HG02973 (cell line): ENCODE measurements around the gene ADGRL4.
"Not testable (repeated sequence)": the region's sequence is repeated elsewhere in the genome, so short reads cannot be mapped to it uniquely, and the experiment has no call there.

Experiments used
- ATAC-seq: cut with Tn5 transposase; IDR thresholded peaks from one replicate; pipeline ENCODE4 v1.9.1; 2021; ENCODE audit warnings: moderate library complexity; ENCODE audit not compliant: unreplicated experiment

ADGRL4 gene

DNA sequence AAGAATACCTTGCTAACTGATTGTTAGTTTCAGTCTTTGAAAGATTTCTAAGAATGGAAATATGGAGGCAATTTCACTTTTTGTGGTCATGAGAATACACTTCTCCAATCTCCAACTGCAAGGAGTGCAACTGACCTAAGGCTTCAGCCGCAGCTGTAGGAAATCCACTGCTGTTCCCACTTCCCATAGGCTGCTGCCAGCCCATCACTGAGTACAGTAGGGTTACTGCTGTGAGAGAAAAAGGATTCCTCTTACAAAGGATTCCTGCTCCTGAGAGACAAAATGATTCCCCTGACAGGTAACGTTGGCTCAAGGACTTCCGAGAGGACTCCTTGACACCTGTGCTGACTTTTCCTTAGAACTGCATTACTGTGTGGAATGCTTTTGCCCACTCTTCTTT lies 87.4 kb downstream of the ADGRL4 start:
- no peak for ATAC-seq

DNA sequence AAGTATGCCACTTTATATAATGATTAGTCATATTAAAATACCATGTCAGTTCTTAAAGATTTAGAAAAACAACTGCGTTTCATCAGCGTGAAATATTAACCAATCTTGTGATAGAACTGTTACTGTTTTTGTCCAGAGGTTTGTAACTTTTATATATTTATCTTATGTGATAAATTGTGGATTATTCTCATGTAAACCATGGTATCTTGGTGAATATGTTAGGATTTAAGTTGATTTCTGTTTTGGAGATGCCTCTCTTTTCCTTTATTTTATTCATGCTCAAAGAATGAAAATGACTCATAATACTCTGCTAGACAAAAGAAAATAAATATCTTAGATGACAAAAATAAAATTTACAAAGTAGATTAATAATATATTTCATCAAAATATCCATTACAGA lies 88.4 kb downstream of the ADGRL4 start:
- ATAC-seq = no peak

DNA sequence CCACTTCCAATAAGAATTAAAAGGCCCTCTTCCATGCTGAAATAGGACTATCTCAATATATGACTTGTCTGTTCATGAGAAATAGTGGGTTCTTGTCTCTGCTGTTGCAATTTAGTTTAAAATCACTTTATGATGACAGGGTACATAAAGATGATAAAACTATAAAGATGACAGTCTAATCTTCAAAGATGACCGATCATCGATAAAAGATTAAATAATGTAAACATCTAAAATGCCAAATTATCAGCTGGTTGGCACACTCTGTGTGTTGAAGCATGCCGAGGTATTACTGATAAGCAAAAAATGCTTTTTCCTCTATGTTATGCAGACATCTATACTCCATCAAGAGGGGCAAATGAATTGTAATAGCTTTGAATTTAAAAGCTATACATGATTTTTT lies 89.5 kb downstream of the ADGRL4 start:
- no peak for ATAC-seq

DNA sequence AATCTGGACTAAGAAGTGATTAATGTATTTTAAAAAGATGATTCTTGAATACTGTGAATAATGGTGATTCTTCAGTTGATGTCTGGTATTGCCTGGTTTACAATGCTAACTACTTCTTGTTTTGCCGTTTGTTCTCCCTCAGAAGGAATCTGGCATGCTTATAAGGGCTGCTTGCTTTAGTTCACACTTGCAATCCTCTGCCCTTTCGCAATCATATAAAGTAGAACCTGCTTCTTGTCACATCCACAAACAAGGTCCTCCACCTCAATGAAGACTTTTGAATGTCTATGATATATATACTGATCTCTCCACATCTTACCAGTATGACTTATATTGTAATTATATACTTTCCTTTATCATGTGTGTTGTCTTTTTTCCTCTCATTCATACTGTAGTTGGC lies 92.6 kb downstream of the ADGRL4 start:
- ATAC-seq = no peak

DNA sequence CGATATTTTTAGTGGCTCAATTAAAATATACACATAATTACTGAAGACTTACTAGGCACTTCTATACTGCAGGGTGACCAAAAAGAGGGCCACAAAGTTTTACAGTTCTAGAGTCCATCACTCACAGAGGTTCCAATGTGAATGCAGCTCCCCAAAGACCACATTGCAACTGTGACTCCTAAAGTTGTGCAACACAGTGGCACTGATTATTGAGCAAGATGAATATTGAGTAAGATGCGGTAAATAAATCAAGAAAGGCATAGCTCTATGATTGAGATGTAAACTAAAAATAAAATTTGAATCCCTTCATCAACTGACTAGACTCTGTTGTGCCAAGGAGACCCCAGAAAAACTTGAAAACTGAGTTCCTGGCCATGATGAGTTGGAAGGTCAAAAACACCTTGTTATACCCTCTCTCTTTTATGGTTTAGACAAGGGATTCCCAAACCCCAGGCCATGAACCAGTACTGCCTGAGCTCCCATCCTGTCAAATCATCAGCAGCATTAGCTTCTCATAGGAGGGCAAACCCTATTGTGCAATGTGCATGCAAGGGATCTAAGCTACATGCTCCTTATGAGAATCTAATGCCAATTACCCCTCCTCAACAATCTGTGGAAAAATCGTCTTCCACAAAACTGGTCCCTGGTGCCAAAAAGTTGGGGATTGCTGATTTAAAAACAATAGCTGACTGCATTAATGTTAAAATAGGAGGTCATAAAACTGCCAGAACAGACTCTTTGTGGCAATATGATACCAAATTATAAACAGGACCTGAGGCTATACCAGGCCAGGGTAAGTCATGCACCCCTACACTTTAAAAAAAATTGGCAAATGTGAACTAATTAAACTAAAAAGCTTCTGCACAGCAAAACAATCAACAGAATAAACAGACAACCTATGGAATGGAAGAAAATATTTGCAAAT lies 94.3 kb downstream of the ADGRL4 start:
- ATAC-seq = no peak

DNA sequence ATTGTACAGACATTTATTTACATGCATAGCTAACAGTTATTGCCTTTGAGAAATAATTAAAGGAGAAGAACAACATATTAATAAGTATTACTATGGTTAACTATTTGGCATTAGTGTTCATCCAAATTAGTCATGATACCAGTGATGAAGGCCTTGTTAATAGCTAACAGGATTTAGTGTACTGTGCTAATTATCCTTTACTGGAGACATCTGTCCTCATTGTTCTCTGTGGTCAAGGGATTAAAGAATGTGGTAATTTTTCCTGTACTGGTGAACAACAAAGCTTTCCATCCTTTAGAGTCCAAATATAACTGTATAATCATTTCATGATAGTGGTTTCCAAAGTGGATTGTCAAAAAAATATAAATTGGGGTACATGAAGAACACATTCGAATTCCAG lies 103.9 kb downstream of the ADGRL4 start:
- ATAC-seq = no peak

DNA sequence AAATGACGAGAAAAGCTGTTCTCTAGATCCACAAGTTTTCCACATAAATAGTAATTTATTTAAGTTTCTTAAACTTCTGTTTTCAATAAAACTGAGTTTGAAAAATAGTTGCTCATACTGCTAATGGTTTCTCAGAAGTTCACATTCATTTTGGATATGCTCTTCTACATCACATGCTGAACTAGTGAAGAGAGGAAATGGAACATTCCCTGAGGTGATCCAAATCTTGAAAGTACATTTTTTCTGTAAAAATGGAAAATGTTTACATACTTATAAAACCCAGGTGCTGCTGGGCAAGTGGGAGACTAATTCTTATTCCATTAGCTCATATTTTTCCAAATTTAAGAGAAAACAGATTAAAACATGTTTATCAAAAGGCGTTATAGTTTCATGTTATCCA lies 111.7 kb downstream of the ADGRL4 start:
- no peak for ATAC-seq

DNA sequence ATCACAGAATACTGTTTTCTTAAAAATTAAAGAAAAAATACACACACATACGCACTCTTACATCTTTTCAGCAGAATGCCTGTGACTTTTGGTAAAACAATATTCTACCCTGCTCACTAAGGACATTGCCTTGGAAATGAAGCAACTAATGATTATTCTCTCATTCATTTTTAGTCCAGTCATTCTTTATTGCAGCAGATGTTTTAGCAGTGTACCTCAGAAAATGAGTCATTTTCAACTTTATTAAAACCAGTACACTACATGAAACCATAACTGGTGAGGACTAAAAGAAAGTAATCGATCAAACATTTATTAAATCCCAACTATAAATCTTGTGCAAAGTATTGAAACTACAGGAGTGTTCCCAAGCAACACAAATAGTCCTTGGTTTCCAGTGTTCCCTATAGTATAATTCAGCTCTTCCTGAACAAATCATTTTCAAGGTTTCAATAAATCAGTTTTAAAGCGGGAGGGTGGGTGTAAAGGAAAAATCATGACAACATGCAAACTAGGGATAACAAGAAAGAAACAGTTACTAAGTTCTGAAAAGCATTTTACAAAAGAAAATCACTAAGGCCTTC lies 114.2 kb downstream of the ADGRL4 start:
- no peak for ATAC-seq

DNA sequence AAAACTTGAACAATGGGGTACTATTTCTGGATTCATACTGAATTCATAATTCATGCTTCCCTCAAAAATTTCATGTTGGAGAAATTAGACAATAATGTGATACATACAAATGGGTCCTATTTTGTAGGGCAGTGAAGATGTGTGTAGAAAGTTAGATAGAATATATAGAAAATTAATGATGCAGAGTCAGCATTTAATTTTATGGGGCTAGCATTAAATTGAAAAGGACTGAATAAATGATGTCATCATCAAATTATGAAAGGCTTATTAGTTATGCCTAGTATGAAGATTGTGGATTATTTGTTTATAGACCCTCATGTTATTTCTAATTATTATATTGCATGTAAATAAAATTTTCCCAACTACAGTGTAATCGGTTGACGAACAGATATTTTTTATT lies 119.1 kb downstream of the ADGRL4 start:
- ATAC-seq = no peak

DNA sequence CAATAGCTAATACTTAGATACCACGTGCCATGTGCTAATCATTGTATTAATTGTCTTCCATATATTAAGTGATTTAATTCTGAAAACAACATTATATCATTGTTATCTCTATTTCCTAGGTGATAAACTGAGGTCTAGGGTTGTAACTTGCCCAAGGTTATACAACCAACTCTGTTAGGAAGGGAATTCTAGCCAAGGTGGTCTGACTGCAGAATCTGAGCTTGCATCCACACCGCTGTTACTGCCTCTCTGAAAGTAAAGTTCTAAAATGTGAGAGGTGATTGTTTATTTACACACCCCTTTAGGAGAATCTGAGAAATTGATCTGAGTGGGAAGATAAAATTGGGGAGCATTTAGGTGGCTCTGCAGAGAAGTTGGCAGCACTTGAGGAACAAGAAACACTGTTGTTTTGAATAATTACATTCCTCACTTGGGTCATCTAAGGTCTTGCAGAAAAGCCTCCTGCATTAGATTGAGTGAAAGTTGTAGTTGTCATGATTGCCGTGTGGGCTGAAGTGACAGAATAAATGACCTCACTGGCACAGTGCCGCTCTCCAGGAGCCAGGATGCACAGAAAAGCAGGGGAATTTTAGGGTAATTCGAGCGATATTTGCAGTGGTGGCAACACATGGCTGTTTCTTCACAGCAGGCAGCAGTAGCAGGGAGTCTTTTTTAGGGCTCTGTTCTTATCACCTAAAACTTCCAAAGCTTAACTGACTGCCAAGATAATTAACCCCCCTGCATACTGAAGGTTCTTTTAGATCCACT lies 121.7 kb downstream of the ADGRL4 start:
- no peak for ATAC-seq

DNA sequence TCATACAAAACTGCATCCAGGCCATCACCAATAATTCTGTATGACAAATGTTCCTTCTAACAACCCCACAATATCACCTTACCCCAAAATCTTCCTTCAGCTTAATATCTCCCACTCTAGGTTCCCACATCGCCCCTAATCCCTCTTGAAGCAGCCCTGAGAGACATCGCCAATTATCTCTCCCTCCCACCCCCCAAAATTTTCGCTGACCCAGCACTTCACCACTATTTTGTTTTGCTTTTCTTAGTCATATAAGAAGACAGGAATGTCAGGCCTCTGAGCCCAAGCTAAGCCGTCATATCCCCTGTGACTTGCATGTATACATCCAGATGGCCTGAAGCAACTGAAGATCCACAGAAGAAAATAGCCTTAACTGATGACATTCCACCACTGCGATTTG lies 126.3 kb downstream of the ADGRL4 start:
- no peak for ATAC-seq

DNA sequence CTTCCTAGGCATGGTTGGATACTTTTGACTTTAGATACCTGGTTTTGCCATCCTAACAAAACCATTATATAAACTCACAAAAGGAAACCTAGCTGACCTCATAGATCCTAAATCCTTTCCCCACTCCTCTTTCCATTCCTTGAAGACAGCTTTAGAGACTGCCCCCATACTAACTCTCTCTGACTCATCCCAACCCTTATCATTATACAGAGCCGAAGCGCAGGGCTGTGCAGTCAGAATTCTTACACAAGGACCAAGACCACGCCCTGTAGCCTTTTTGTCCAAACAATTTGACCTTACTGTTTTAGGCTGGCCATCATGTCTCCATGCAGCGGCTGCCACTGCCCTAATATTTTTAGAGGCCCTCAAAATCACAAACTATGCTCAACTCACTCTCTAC lies 130.5 kb downstream of the ADGRL4 start:
- not testable (repeated sequence) for ATAC-seq

DNA sequence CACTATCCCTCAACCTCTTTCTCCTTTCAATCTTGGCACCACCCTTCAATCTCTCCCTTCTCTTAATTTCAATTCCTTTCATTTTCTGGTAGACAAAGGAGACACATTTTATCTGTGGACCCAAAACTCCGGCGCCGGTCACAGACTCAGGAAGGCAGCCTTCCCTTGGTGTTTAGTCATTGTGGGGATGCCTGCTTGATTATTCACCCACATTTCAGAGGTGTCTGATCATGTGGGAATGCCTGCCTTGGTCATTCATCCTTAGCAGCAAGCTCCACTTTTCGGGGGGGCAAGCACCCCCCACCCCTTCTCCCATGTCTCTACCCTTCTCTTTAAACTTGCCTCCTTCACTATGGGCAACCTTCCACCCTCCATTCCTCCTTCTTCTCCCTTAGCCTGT lies 133.7 kb downstream of the ADGRL4 start:
- ATAC-seq = not testable (repeated sequence)

DNA sequence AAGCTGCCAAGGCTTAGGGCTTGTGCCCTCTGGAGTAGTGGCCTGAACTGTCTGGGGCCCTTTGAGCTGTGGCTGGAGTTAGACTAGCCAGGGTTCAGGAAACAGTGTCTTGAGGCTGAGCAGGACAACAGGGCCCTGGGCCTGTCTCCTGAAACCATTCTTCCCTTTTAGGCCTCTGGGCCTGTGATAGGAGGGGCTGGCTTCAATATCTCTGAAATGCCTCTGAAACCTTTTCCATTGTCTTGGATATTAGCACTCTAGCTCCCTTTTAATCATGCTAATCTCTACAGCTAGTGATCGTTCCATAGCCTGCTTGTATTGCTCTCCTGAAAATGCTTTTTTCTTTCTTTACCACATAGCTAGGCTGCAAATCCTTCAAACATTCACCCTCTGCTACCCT lies 135.3 kb downstream of the ADGRL4 start:
- ATAC-seq = no peak

DNA sequence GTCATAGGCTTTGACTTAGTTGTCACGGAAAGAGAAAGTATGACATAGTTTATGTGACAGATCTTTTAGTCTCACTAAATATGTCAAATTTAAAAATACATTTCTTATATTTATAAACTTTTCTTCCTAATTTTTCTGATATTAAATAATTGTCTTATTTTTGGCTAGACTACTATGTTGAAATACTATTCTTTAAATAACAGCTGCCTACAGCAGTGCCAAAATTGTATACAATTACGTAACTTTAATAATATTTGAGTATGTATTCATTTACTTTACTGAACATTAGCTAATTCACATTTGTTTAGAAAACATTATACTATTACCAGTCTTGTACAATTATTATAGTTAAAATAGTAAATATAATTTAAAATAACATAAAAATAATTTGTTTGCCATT lies 137.4 kb downstream of the ADGRL4 start:
- no peak for ATAC-seq

DNA sequence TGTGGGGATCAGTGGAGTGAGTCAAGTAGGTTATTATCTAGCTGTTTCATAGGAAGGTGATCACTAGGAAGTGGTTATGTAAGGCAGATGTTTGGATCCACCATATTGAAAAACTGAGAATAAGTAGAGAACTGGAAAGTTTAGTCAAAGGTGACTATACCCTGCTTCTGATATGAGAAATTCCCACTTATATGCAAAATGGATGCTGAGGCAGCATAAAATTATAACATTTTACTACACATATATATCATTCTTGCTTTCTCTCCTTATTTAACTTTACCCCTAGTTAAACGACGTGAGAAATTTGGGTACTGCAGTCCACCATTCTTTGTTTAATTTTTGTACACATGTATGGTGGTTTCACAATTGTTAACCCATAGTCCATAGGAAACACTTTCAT lies 142.4 kb downstream of the ADGRL4 start:
- ATAC-seq = no peak

DNA sequence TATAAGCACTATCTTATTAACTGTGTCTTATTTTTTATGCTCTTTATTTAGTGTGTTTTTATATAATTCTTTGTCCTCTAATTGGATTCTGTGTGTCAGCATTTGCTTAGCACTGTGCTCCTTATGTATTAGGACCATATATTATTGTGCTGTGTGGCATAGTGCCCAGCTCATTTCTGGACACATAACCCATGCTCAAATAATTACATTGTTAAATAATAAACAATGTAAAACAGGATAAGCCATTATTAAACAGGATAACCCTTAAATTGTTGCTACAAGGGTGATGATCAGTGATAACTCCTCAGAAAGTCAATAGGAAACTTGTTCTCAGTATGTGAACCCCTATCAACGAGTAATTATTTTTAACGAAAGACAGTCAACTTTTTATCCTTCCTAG lies 150.4 kb downstream of the ADGRL4 start:
- ATAC-seq = no peak

DNA sequence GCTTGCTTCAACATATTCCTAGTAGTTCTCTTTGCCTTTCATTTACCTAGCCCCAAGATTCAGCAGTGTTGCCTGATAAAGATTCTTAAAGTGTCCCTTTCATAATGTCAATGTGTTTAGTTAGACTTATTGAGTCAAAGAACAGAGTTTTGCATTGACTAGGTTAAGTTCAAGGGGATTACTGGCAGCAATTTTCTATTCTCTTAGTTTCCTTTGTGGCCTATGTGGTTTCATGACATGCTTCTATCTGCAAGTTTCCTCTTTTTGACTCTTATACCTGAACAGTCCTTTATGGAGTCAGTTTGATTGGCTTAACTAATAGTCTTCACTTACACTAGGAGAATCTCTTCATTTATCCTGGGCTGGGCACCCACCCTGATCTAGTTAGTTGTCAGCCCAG lies 151.3 kb downstream of the ADGRL4 start:
- ATAC-seq = peak; percentile 97

DNA sequence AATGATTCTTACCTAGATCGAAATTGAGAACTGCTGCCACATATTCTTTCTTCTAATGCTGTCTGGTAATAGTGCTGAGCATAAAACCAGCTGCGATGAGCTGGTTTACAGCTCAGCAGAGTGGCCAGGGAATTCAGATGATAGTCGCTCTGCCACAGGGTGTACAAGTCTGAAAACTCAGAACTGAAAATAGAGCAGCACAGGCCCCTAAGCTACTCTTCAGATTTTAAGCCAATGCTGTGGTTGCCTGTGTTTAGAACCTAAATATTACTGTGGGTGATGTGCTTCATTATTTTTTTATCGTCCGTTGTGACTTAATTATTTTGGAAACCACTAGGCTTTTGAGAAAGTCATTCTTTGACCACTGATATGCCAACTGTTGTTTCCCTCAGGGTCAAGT lies 152.0 kb downstream of the ADGRL4 start:
- ATAC-seq = no peak

DNA sequence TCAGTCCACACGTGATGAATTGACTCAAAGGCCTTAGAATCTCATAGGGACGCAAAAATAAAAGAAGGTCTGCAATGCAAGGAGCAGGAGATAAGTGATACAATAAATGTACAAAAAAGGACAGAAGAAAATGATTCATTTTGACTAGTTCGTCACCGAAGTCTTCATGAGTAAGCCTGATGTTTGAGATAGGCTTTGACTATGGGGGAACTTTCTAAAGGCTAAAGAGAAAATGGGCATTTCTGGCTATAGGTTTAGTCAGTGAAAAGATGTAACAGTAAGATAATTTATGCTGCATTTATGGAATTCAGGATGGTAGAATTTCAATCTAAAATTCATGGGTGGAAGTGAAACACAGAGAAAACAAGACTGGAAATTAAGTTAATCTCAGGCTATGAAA lies 163.0 kb downstream of the ADGRL4 start:
- ATAC-seq = no peak

DNA sequence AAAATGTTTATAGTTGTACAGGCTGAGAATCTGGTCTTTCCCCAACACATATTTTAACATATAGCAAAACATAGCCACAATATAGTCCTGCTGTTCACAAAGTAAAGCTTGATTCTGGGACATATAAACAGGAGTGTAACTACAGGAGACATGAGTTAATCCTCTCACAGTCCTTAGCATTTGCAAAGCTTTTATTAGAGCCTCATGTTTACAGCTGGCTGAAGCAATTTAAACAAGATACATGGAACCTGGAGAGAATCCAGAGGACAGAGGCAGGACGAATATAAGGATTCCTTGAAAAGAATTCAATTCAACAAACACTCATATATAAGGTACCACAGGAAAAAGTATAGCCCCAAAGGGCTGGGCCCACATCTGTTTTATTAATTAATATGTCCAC lies 163.4 kb downstream of the ADGRL4 start:
- ATAC-seq = no peak
